HG03521 (cell line): ENCODE data around the gene SRGAP2B.
A peak's percentile ranks its signal among the peaks of the same experiment; 100 is the strongest.
"Not testable (repeated sequence)": the region's sequence is repeated elsewhere in the genome, so short reads cannot be mapped to it uniquely, and the experiment has no call there.

Experiments used
- ATAC-seq: cut with Tn5 transposase; IDR thresholded peaks from one replicate; pipeline ENCODE4 v1.9.1; 2021; ENCODE audit warnings: mild to moderate bottlenecking, moderate library complexity; ENCODE audit not compliant: unreplicated experiment

The SRGAP2B gene

DNA sequence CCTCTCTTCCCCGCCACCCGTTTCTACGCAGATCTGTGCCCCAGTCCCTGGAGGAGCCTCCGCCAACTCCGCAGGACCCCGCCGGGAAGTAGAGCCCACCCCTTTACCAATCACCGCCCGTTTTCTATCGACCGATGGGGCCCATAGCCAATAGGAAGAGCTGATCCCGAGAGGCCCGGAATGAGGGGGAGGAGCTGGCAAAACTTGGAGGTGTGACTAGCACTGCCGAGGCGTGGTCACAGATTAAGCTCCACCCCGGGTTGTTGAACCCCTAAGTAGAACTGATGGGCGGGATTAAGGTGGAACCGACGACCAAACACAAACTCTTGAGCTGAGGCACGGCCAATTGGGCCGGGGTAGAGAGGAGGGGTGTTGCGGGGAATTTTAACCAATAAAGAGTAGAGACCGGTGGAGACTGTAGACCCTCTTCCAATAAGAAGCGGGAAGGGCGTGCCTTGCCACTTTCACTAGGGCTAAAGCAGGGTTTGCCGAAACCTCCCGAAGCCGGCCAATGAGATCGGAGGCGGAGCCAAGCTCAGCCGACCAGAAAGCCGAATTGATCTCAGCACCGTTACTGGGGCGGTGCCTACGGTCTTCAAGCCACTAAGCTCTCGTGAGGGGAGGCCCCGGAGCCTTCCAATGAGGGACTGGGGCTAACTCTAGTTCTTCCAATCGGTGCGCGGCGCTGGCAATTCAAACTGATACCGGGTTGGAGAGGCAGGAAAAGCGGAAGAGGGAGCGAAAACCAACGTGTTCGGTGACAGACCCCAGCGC lies at the start of gene SRGAP2B, which contains the start of gene FAM72D:
Gene SRGAP2B (minus strand): TSS at position 45 of the 774 bp plus-strand sequence. CDS start 2,427 bp downstream, outside the sequence.
Gene FAM72D (plus strand): TSS at position 691 of the 774 bp plus-strand sequence. CDS start 874 bp downstream, outside the sequence.
- peak; percentile 79 for ATAC-seq

DNA sequence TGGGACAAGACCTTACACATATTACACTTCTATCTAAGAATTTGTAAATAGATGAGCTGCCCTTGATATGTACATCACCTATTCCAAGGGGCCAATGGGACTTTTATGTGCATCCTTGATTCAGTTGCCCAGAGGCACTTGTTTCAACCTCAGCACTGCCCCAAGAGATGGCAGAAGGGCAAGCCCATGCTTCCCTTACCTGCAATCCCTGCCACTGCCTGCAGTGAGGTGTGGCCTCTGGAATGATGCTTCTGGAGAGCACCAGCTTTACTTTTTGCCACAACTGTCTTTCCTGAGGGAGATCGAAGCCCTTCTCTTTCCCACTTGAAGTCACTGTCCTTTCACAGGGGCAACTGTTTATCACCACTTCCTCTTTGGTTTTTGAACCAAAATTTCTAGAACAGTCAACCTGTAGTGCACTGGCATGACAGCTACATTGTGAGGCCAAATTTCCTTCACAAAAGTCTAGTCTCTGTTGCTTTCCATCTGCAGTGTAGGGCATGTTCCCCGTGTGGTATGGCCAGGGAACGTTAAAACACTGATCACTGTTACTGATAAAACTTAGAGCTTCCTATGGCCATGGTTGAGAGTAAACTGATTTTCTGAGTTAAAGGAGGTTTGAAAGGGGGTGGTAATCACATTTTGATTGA lies 49.3 kb upstream of the SRGAP2B start:
- not testable (repeated sequence) for ATAC-seq

GRCh38 chr1:145140549-145140948 lies 45.4 kb upstream of the SRGAP2B start:
- not testable (repeated sequence) for ATAC-seq

GRCh38 chr1:145134476-145134875 lies 39.3 kb upstream of the SRGAP2B start:
- ATAC-seq: not testable (repeated sequence)

GRCh38 chr1:145128697-145129469 lies 33.8 kb upstream of the SRGAP2B start:
- not testable (repeated sequence) for ATAC-seq

DNA sequence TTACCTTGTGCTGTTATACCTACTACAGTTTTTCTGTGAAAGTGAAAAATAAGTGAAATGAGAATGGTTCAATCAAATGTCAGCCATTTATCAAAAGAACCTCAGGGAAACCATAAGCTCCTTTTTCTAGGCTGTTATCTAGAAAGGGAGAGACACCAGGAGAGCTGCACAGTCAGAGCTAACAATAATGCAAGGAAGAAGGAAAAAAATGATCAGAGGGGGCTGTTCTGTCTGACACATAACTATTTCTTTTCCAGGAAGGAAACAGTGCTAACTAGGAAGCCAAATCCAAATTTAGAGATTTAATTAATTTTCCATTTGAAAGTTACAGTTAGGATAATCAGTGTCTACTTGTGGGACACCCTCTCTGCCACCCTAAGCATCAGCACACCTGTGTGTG lies 32.0 kb upstream of the SRGAP2B start:
- not testable (repeated sequence) for ATAC-seq

GRCh38 chr1:145125112-145125511 lies 30.0 kb upstream of the SRGAP2B start:
- ATAC-seq: not testable (repeated sequence)

- not testable (repeated sequence) for ATAC-seq
Observed at GRCh38 chr1:145123992-145124641, 29.0 kb upstream of the SRGAP2B start.

GRCh38 chr1:145123062-145123395 lies 27.9 kb upstream of the SRGAP2B start:
- ATAC-seq: not testable (repeated sequence)

DNA sequence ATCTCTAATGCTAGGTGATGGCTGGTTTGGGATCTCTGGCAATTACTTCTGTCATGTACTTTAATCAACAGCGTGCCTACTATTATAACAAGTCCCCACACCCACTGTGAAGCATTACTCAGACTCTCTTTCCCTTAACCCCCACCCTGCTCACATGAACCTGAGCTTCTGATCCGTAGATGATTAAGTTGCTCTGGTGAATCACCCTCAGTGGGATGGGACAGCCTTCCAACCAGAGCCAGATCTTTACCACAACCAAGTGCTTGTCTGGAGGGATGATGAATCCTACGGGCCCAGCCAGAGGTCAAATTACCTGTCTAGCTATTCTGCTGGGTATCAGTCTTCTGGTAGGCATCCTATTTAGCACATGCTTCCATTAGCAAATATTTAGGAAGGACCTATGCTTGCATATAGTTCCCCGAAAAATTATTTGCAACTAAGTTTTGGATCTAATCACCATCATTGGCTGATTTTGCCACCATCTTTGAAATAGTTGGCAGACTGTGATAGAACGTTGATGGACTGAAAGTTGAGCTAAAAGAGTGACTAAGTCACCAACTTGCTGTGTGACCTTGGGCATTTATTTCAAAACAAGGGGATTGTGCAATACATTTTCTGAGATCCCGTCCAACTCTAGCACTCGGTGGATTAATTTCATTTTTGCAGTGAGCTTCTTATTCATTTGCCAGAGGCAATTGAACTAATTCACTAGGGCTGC lies 27.4 kb upstream of the SRGAP2B start:
- not testable (repeated sequence) for ATAC-seq

DNA sequence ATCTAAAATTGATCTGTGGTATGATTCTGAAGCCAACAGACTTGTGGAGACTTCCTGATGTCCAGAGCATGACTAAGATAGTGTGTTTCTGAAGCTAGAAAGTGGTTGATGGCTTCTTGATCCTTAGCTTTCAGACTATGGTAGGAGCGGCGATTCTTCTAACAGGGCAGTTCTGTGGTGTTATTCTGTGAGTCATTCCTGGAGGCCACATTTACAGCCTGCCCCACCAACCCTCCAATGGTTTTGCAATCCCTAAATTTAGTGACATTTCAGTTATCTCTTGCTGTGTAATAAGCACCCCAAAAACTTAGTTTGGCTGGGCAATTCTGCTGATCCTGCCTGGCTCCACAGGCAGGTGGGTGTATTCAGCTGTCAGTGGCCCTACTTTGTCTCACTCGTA lies 24.7 kb upstream of the SRGAP2B start:
- ATAC-seq: not testable (repeated sequence)

- ATAC-seq: not testable (repeated sequence)
Observed at GRCh38 chr1:145115587-145116493, 20.7 kb upstream of the SRGAP2B start.

GRCh38 chr1:145114560-145115057 lies 19.5 kb upstream of the SRGAP2B start:
- not testable (repeated sequence) for ATAC-seq

- not testable (repeated sequence) for ATAC-seq
Observed at GRCh38 chr1:145112703-145113102, 17.6 kb upstream of the SRGAP2B start.

GRCh38 chr1:145111674-145112073 lies 16.5 kb upstream of the SRGAP2B start:
- ATAC-seq: not testable (repeated sequence)

DNA sequence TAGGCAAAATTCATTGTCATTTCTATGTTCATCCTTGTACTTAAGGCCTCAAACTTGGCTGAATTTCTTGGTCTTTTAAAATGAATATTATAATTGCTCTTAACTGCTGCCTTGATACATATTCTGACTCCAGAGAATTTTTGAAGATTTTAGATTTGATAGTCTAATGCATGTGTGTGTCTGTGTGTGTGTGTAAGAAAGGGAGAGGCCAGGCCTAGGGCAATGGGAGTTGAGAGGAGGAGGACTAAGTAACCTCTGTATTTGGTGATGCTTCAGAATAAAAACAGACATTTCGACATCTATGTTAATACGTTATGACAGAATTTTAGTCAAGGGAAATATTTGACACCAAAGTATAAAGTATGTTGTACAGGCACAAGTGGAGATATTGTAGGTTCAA lies 8.2 kb upstream of the SRGAP2B start:
- not testable (repeated sequence) for ATAC-seq

DNA sequence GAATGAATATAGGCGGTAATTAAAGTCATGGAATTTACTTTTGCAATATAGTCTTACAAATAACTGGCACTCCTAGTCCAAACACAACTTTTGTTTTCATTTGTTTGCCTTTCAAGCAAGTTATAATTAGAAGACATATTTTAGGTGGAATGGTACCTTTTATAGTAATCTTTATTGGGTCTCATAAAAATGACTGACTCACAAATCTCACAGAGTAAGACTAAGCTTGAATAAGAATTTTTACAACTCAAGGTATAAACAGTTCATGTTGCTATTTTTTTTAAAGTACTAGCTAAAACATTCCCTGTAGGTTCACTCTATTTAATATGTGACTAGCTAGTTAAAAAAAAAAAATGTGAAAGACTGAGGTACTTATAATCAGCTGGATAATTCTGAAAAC lies 6.6 kb upstream of the SRGAP2B start:
- ATAC-seq: not testable (repeated sequence)

- ATAC-seq: peak; percentile 2
Observed at GRCh38 chr1:145094655-145095211, 395 bp downstream of the SRGAP2B start.
